Measurements from ENCODE around the gene NMRAL1. TPM values are rescaled to one million over a fixed set of nuclear protein-coding genes. Genes with fewer than 3 reads are reported as not detected.

Gene NMRAL1
- total and polyA plus RNA-seq, 10 of the 15 experiments (the other 5 are each of a cell fraction or from before 2014, with no cell fraction given): 4.8 to 102 (median 62.5) TPM

GRCh38 chr16:4474192-4474961, at the start of gene NMRAL1 (continued):
- TF ChIP-seq, protein P1, sequence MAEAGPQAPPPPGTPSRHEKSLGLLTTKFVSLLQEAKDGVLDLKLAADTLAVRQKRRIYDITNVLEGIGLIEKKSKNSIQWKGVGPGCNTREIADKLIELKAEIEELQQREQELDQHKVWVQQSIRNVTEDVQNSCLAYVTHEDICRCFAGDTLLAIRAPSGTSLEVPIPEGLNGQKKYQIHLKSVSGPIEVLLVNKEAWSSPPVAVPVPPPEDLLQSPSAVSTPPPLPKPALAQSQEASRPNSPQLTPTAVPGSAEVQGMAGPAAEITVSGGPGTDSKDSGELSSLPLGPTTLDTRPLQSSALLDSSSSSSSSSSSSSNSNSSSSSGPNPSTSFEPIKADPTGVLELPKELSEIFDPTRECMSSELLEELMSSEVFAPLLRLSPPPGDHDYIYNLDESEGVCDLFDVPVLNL (IDR thresholded peaks at IDR 0.05; ENCODE audit: low read depth, low read length): no peak
- no peak for TF ChIP-seq BACH1 (IDR thresholded peaks at IDR 0.05; ENCODE audit: borderline replicate concordance)
- TF ChIP-seq MTA3 (IDR thresholded peaks at IDR 0.05; ENCODE audit: borderline replicate concordance, low read length): no peak
- TF ChIP-seq CREB1 (IDR thresholded peaks at IDR 0.05; ENCODE audit: low read depth): peak; percentile 79
- peak; percentile 85 for TF ChIP-seq RAD51 (IDR thresholded peaks at IDR 0.05)
- peak; percentile 68 for TF ChIP-seq NKRF (conservative IDR thresholded peaks at IDR 0.05)
- no peak for TF ChIP-seq BCL11A (IDR thresholded peaks at IDR 0.05; ENCODE audit: low read depth, low read length)
- no peak for TF ChIP-seq BCL3 (IDR thresholded peaks at IDR 0.05; ENCODE audit: borderline replicate concordance, insufficient read depth, low read depth, low read length, poor library complexity, severe bottlenecking)
- peak; percentile 76 for TF ChIP-seq BRCA1 (IDR thresholded peaks at IDR 0.05; ENCODE audit: low read depth, low read length)
- TF ChIP-seq BCLAF1 (IDR thresholded peaks at IDR 0.05): no peak
- TF ChIP-seq STAT3 (IDR thresholded peaks at IDR 0.05; ENCODE audit: low read depth, low read length): no peak
- TF ChIP-seq MYB (IDR thresholded peaks at IDR 0.05; ENCODE audit: borderline replicate concordance, low read depth, low read length): no peak
- TF ChIP-seq, protein P2, sequence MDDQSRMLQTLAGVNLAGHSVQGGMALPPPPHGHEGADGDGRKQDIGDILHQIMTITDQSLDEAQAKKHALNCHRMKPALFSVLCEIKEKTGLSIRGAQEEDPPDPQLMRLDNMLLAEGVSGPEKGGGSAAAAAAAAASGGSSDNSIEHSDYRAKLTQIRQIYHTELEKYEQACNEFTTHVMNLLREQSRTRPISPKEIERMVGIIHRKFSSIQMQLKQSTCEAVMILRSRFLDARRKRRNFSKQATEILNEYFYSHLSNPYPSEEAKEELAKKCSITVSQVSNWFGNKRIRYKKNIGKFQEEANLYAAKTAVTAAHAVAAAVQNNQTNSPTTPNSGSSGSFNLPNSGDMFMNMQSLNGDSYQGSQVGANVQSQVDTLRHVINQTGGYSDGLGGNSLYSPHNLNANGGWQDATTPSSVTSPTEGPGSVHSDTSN (IDR thresholded peaks at IDR 0.05; ENCODE audit: insufficient replicate concordance, low read depth, low read length): peak; percentile 46
- TF ChIP-seq RELB (IDR thresholded peaks at IDR 0.05; ENCODE audit: low read depth): no peak
- TF ChIP-seq RELA (IDR thresholded peaks at IDR 0.05; ENCODE audit: borderline replicate concordance, partially characterized antibody): peak; percentile 65
- peak; percentile 61; the same call in 1 of the 2 replicates for TF ChIP-seq CBFB (IDR thresholded peaks at IDR 0.05; ENCODE audit: low read depth)
- TF ChIP-seq SMAD1 (IDR thresholded peaks at IDR 0.05; ENCODE audit: low read depth, partially characterized antibody): no peak
- TF ChIP-seq ZNF24 (IDR thresholded peaks at IDR 0.05): no peak

All from GM12878 (cell line).